HepG2 (cell line): ENCODE measurements around the gene DLG3. TPM values are rescaled to one million over a fixed set of nuclear protein-coding genes. Genes with fewer than 3 reads are reported as not detected.
"Not testable (repeated sequence)": the region's sequence is repeated elsewhere in the genome, so short reads cannot be mapped to it uniquely, and the experiment has no call there.

Source experiments
- ATAC-seq: fragments of 200-7000 bp; cut with Tn5 transposase; 3 replicates; pipeline ENCODE4 v1.9.1; 2020; ENCODE audit warnings: mild to moderate bottlenecking, moderate library complexity
- BruUV-seq: library from RNA; stranded (reverse); fragments of 400-500 nt; replicated peaks from 2 replicates; lab custom pipeline; 2021; lab: Mats Ljungman, UMichigan
- CTCF ChIA-PET: fragments of 300-600 bp; formaldehyde crosslinking; extraction: SDS; loops from one replicate; lab custom pipeline; 2021; ENCODE audit warnings: low total read pairs, inconsistent platforms, low intra/inter-chr PET ratio; lab: Yijun Ruan, JAX
- POLR2A ChIA-PET: fragments of 350-600 bp; sonication (Branson Sonifier 250); formaldehyde crosslinking; loops from one replicate; lab custom pipeline; 2020; ENCODE audit warnings: antibody characterized with exemption, inconsistent platforms; lab: Yijun Ruan, JAX
- DNase-seq: peaks from one replicate; pipeline ENCODE4 v3.0.0-alpha.2; 2015; ENCODE audit warnings: low spot score
- FAIRE-seq: peaks from 3 replicates; lab custom pipeline; 2011; peaks lifted over from hg19 to GRCh38; lab: Jason Lieb, UNC
- H2AFZ ChIP-seq: one replicate; pipeline ENCODE4 v1.6.1; 2011; ENCODE audit warnings: low read length, inconsistent platforms
- H3K27ac ChIP-seq: fragments of 300-600 bp; 3 replicates; pipeline ENCODE4 v1.8.0; 2011; ENCODE audit warnings: mixed run types, mild to moderate bottlenecking, mixed read lengths, low read length, inconsistent platforms; ENCODE audit not compliant: insufficient read depth; ENCODE audit errors: extremely low read length
- H3K27me3 ChIP-seq, 2 experiments: fragments of 200-600 bp in 1 of 2; 2 replicates in 1 of 2; 3 replicates in 1 of 2; pipeline versions ENCODE4 v1.6.0 to v1.8.0; 2011; ENCODE audit warnings: low read length in 2 of 2, mild to moderate bottlenecking in 2 of 2, moderate library complexity in 2 of 2, inconsistent platforms in 1 of 2; ENCODE audit not compliant: insufficient read depth in 2 of 2, control insufficient read depth in 1 of 2
- H3K36me3 ChIP-seq, 2 experiments: fragments of 200-600 bp in 1 of 2; replicated peaks in 1 of 2; 2 replicates in 1 of 2; 3 replicates in 1 of 2; pipeline versions ENCODE4 v1.5.1 to v1.8.0; 2011; ENCODE audit warnings: low read length in 2 of 2, inconsistent platforms in 1 of 2; ENCODE audit not compliant: insufficient read depth in 2 of 2, control insufficient read depth in 1 of 2
- H3K4me1 ChIP-seq: 2 replicates; pipeline ENCODE4 v1.5.1; 2012; ENCODE audit warnings: low read length, inconsistent platforms; ENCODE audit not compliant: insufficient read depth
- H3K4me2 ChIP-seq: 2 replicates; pipeline ENCODE4 v1.6.0; 2011; ENCODE audit warnings: low read depth, low read length, inconsistent platforms
- H3K4me3 ChIP-seq, 3 experiments: fragments of 200-600 bp in 1 of 3; sonication (generic), shearing (Covaris generic) in 1 of 3; replicated peaks in 1 of 3; 2 replicates each; pipeline ENCODE4 v1.5.1; 2011 to 2016; ENCODE audit warnings: low read length in 3 of 3, inconsistent platforms in 2 of 3, low read depth in 2 of 3, mild to moderate bottlenecking in 2 of 3, control low read depth in 1 of 3, mixed read lengths in 1 of 3; ENCODE audit not compliant: insufficient read depth in 1 of 3
- H3K79me2 ChIP-seq: one replicate; pipeline ENCODE4 v1.6.1; 2011; ENCODE audit warnings: low read length, inconsistent platforms; ENCODE audit not compliant: insufficient read depth
- H3K9ac ChIP-seq: 2 replicates; pipeline ENCODE4 v1.6.0; 2011; ENCODE audit warnings: mild to moderate bottlenecking, low read depth, low read length, inconsistent platforms; ENCODE audit not compliant: insufficient read depth
- H3K9me3 ChIP-seq: 2 replicates; pipeline ENCODE4 v1.5.1; 2012; ENCODE audit warnings: mild to moderate bottlenecking, low read length
- H4K20me1 ChIP-seq: 2 replicates; pipeline ENCODE4 v1.6.0; 2011; ENCODE audit warnings: inconsistent platforms, mild to moderate bottlenecking, low read length, moderate library complexity; ENCODE audit not compliant: insufficient read depth
- MAFF ChIP-seq: IDR thresholded peaks from 2 replicates; pipeline ENCODE4 v1.6.1; 2011; ENCODE audit warnings: low read depth, low read length, improper control_type of control experiment
- PHF21A ChIP-seq: sonication (generic); formaldehyde crosslinking; IDR thresholded peaks from 2 replicates; pipeline ENCODE4 v1.5.0; 2020; ENCODE audit warnings: mild to moderate bottlenecking, missing genetic modification reagents
- RFX1 ChIP-seq: fragments of 450-650 bp; IDR thresholded peaks from 2 replicates; pipeline ENCODE4 v1.6.1; 2017
- SIN3B ChIP-seq: fragments of 150-350 bp; IDR thresholded peaks from 2 replicates; pipeline ENCODE4 v1.6.1; 2014; ENCODE audit warnings: low read length
- ZNF256 ChIP-seq: sonication (generic); formaldehyde crosslinking; conservative IDR thresholded peaks from 2 replicates; pipeline ENCODE4 v1.4.0; 2020; ENCODE audit warnings: missing genetic modification reagents
- WGBS: methylation state at CpG from one replicate; pipeline ENCODE4 v1.1.6; 2017; ENCODE audit warnings: low lambda C conversion rate; 5-methylcytosine and 5-hydroxymethylcytosine counted together
- in situ Hi-C: cut with HindIII; loops from 2 replicates; pipeline ENCODE4 v1.10.0; 2017; ENCODE audit warnings: low pct_unique_long_range_greater_than_20kb; ENCODE audit not compliant: extremely low pct_ligation_motif_present
- intact Hi-C: fragments of 100-400 bp; cut with micrococcal nuclease; formaldehyde crosslinking; loops from one replicate; pipeline ENCODE4 v1.10.0; 2022; ENCODE audit not compliant: unreplicated experiment
- polyA plus RNA-seq, 8 experiments: library from polyadenylated mRNA; depleted of rRNA in 3 of 8; stranded (reverse) in 7 of 8; unstranded in 1 of 8; fragments of >200 nt; fragmentation: Illumina TruSeq in 4 of 8; extraction: Trizol in 4 of 8; gene quantifications; 2 replicates each; pipeline versions ENCODE4 v1.2.1 to v1.2.3, GENCODE V29; 2011 to 2016; ENCODE audit warnings: low read depth in 4 of 8, missing spikeins in 1 of 8, mixed read lengths in 1 of 8; ENCODE audit not compliant: insufficient read depth in 1 of 8
- total RNA-seq, 5 experiments: library from RNA; depleted of rRNA; stranded (reverse); fragments of >200 nt; fragmentation: Illumina TruSeq; extraction: Trizol; gene quantifications; 2 replicates each; pipeline ENCODE4 v1.2.3, GENCODE V29; 2016; ENCODE audit warnings: low read depth in 1 of 5
- TF ChIP-seq, protein P1 (sequence below): sonication (generic); formaldehyde crosslinking; IDR thresholded peaks from 2 replicates; pipeline ENCODE4 v1.4.0; 2020; ENCODE audit warnings: mild to moderate bottlenecking, missing genetic modification reagents
- TF ChIP-seq, protein P2 (sequence below): sonication (generic); formaldehyde crosslinking; IDR thresholded peaks from 2 replicates; pipeline ENCODE4 v1.8.1; 2023; ENCODE audit warnings: mild to moderate bottlenecking, missing genetic modification reagents
- TF ChIP-seq, protein P3 (sequence below): sonication (generic); formaldehyde crosslinking; IDR thresholded peaks from 2 replicates; pipeline ENCODE4 v1.5.0; 2020; ENCODE audit warnings: mild to moderate bottlenecking, missing genetic modification reagents
- TF ChIP-seq, protein P4 (sequence below): sonication (generic); IDR thresholded peaks from 2 replicates; pipeline ENCODE4 v1.6.1; 2016; ENCODE audit warnings: low read depth, borderline replicate concordance

The DLG3 gene
- total and polyA plus RNA-seq, 2 of the 13 experiments (the other 11 are each of a cell fraction or from before 2014, with no cell fraction given) = 9.9 to 19.4 TPM

DNA sequence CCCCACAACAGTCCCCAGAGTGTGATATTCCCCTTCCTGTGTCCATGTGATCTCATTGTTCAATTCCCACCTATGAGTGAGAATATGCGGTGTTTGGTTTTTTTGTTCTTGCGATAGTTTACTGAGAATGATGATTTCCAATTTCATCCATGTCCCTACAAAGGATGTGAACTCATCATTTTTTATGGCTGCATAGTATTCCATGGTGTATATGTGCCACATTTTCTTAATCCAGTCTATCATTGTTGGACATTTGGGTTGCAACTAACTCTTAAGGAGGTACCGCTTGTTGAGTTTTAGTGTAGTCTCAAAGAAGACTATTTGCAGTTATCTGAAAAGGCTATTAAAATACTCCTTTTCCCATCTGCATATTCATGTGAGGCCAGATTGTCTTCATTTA lies 44.5 kb upstream of the DLG3 start:
- H2AFZ ChIP-seq, H3K4me3 ChIP-seq, BruUV-seq, H3K9me3 ChIP-seq, FAIRE-seq, H3K9ac ChIP-seq, ATAC-seq, DNase-seq, H4K20me1 ChIP-seq, H3K79me2 ChIP-seq, H3K4me2 ChIP-seq, intact Hi-C loops, H3K27ac ChIP-seq, POLR2A ChIA-PET, in situ Hi-C loops, CTCF ChIA-PET, H3K27me3 ChIP-seq: not testable (repeated sequence)
- WGBS = 100% methylated on average over 2 of the region's 3 CpGs
- Histone ChIP-seq H3K36me3 (peaks cover 0 to 19% of the 10 kb centered on the region in 2 experiments; a peak in 3 of 5 replicates), H3K4me1 (peaks cover 14% of the 10 kb centered on the region)

DNA sequence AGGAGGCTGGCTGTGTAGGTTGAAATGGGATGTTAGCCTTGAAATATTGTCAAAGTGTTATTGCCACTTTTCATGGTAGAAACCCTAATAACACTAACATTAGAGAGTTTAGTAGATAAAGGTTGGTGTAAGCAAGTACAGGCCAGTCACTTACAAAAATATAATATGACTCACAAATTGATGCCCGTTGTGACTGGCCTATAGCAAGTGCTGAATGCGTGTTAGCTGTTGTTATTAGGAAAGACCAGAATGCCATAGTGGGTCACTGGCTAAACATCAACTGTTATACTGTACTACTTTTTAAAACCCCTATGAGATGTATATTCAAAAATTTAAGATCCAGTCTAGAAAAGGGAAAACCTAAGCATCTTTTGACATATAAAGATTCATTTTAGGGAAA lies 41.9 kb upstream of the DLG3 start:
- Histone ChIP-seq H3K36me3 (peaks cover 0 to 27% of the 10 kb centered on the region in 2 experiments; a peak in 2 of 5 replicates), H3K4me1 (peaks cover 14% of the 10 kb centered on the region), H4K20me1 (no peaks in the 10 kb centered on the region), H3K79me2 (no peaks in the 10 kb centered on the region), H3K27ac (no peak overlapping the region), H2AFZ (no peak overlapping the region), H3K27me3 (no peaks in the 10 kb centered on the region), H3K9me3 (no peaks in the 10 kb centered on the region), H3K9ac (no peak overlapping the region), H3K4me3 (no peak overlapping the region), H3K4me2 (no peak overlapping the region)
- DNase-seq (no peak), FAIRE-seq (no peak), ATAC-seq (no peak)
- ChIA-PET CTCF (no interaction called here), POLR2A (no interaction called here)
- intact Hi-C loops (no loop called here), in situ Hi-C loops (no loop called here)
- 96% methylated on average over 2 of the region's 2 CpGs for WGBS
- no TSS peak for BruUV-seq
- TF ChIP-seq ZNF256 (CRISPR knock-in tag) = no peak
- TF ChIP-seq, protein P1, sequence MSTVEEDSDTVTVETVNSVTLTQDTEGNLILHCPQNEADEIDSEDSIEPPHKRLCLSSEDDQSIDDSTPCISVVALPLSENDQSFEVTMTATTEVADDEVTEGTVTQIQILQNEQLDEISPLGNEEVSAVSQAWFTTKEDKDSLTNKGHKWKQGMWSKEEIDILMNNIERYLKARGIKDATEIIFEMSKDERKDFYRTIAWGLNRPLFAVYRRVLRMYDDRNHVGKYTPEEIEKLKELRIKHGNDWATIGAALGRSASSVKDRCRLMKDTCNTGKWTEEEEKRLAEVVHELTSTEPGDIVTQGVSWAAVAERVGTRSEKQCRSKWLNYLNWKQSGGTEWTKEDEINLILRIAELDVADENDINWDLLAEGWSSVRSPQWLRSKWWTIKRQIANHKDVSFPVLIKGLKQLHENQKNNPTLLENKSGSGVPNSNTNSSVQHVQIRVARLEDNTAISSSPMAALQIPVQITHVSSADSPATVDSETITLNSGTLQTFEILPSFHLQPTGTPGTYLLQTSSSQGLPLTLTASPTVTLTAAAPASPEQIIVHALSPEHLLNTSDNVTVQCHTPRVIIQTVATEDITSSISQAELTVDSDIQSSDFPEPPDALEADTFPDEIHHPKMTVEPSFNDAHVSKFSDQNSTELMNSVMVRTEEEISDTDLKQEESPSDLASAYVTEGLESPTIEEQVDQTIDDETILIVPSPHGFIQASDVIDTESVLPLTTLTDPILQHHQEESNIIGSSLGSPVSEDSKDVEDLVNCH = no peak
- TF ChIP-seq, protein P2, sequence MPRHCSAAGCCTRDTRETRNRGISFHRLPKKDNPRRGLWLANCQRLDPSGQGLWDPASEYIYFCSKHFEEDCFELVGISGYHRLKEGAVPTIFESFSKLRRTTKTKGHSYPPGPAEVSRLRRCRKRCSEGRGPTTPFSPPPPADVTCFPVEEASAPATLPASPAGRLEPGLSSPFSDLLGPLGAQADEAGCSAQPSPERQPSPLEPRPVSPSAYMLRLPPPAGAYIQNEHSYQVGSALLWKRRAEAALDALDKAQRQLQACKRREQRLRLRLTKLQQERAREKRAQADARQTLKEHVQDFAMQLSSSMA (CRISPR knock-in tag) = no peak
- TF ChIP-seq MAFF = no peak
- no peak for TF ChIP-seq PHF21A (CRISPR knock-in tag)
- no peak for TF ChIP-seq RFX1
- TF ChIP-seq, protein P3, sequence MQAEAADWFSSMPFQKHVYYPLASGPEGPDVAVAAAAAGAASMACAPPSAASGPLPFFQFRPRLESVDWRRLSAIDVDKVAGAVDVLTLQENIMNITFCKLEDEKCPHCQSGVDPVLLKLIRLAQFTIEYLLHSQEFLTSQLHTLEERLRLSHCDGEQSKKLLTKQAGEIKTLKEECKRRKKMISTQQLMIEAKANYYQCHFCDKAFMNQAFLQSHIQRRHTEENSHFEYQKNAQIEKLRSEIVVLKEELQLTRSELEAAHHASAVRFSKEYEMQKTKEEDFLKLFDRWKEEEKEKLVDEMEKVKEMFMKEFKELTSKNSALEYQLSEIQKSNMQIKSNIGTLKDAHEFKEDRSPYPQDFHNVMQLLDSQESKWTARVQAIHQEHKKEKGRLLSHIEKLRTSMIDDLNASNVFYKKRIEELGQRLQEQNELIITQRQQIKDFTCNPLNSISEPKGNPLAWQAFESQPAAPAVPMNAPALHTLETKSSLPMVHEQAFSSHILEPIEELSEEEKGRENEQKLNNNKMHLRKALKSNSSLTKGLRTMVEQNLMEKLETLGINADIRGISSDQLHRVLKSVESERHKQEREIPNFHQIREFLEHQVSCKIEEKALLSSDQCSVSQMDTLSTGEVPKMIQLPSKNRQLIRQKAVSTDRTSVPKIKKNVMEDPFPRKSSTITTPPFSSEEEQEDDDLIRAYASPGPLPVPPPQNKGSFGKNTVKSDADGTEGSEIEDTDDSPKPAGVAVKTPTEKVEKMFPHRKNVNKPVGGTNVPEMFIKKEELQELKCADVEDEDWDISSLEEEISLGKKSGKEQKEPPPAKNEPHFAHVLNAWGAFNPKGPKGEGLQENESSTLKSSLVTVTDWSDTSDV (CRISPR knock-in tag) = no peak
- TF ChIP-seq, protein P4, sequence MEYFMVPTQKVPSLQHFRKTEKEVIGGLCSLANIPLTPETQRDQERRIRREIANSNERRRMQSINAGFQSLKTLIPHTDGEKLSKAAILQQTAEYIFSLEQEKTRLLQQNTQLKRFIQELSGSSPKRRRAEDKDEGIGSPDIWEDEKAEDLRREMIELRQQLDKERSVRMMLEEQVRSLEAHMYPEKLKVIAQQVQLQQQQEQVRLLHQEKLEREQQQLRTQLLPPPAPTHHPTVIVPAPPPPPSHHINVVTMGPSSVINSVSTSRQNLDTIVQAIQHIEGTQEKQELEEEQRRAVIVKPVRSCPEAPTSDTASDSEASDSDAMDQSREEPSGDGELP = no peak
- TF ChIP-seq SIN3B = no peak
